ENCODE results near the gene MYO10. TPM values are rescaled to one million over a fixed set of nuclear protein-coding genes. Genes with fewer than 3 reads are reported as not detected.

The MYO10 gene
- total RNA-seq, 6 donors from 2014 or later = 31.9 to 135 (median 57.7) TPM

DNA sequence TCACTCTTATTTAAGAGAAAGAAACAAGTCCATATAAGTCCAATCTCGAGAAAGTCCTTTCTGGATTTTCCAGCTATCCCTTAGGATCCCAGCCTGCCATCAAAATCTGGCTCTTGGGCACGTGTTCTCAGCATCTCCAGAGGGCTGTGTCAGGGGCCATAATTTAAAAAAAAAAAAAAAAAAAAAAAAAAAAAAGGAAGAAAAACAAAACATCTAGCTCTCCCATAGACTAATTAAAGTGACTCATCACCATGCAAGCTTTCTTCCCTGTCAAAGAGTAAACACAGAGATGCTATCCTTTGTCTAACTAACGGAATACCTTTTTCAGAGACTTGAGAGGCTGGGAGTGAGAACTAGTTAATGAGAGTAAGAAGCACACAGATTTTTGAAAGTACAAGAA is 44.9 kb upstream of the MYO10 start:
- H3K36me3 ChIP-seq = no peaks in the 10 kb centered on the region
- no peak overlapping the region for H3K27ac ChIP-seq
- no peaks in the 10 kb centered on the region for H3K4me1 ChIP-seq
- no peaks in the 10 kb centered on the region for H3K9me3 ChIP-seq
- WGBS, 2 donors = 65 to 78% methylated on average over 3 of the region's 3 CpGs
- no peak for DNase-seq
- no peak for TF ChIP-seq EP300 (IDR thresholded peaks at IDR 0.05)
- TF ChIP-seq POLR2AphosphoS5 (IDR thresholded peaks at IDR 0.05) = no peak
- no peak for TF ChIP-seq POLR2A (IDR thresholded peaks at IDR 0.05)
- no peaks in the 10 kb centered on the region for H3K27me3 ChIP-seq
- H3K4me3 ChIP-seq = no peak overlapping the region
- ATAC-seq (ENCODE audit: low FRiP score in 2 of 2) = no peak

DNA sequence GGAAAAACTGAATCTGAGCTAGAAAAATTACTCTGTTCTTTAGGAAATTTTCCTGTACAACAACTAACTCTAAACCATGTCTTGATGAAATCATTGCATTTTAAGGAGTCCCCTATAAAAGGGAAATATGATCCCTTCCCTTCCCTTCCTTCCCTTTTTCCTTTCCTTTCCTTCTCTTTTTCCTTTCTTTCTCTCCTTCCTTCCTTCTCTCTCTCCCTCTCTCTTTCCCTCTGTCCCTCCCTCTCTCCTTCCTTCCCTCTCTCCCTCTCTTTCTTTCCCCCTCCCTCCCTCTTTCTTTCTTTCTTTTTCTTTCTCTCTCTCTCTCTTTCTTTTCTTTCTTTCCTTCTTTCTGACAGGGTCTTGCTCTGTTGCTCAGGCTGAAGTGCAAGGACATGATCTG is 42.2 kb upstream of the MYO10 start:
- Histone ChIP-seq H3K27me3 (no peaks in the 10 kb centered on the region), H3K36me3 (no peaks in the 10 kb centered on the region), H3K27ac (no peak overlapping the region), H3K9me3 (no peaks in the 10 kb centered on the region), H3K4me1 (no peaks in the 10 kb centered on the region), H3K4me3 (no peak overlapping the region)
- DNase-seq = no peak
- ATAC-seq (ENCODE audit: low FRiP score in 2 of 2) = no peak
- no peak for TF ChIP-seq EP300 (IDR thresholded peaks at IDR 0.05)
- TF ChIP-seq, protein P1, sequence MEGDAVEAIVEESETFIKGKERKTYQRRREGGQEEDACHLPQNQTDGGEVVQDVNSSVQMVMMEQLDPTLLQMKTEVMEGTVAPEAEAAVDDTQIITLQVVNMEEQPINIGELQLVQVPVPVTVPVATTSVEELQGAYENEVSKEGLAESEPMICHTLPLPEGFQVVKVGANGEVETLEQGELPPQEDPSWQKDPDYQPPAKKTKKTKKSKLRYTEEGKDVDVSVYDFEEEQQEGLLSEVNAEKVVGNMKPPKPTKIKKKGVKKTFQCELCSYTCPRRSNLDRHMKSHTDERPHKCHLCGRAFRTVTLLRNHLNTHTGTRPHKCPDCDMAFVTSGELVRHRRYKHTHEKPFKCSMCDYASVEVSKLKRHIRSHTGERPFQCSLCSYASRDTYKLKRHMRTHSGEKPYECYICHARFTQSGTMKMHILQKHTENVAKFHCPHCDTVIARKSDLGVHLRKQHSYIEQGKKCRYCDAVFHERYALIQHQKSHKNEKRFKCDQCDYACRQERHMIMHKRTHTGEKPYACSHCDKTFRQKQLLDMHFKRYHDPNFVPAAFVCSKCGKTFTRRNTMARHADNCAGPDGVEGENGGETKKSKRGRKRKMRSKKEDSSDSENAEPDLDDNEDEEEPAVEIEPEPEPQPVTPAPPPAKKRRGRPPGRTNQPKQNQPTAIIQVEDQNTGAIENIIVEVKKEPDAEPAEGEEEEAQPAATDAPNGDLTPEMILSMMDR (IDR thresholded peaks at IDR 0.05) = no peak
- no peak for TF ChIP-seq POLR2AphosphoS5 (IDR thresholded peaks at IDR 0.05)
- TF ChIP-seq POLR2A (IDR thresholded peaks at IDR 0.05) = no peak

DNA sequence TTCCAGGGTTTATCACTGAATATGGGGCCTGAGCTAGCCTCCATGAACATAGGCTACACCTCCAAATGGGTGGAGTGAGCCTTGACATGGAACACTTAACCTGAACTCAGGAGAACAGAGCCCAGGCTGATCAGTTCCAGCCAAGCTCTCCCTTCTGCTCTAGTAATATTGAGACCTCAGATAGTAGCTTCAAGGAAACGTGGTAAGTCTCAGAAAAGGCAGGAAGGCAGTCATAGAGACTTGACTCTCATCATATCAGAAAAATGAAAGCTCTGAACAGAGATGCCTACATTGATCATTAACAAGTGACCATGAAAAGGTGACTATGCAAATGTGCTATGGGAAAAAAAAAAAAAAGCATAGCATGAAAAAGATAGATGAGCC is 40.5 kb upstream of the MYO10 start:
- Histone ChIP-seq H3K27ac (no peak overlapping the region), H3K4me3 (no peak overlapping the region), H3K27me3 (no peaks in the 10 kb centered on the region), H3K4me1 (no peaks in the 10 kb centered on the region), H3K9me3 (no peaks in the 10 kb centered on the region), H3K36me3 (no peaks in the 10 kb centered on the region)
- WGBS, 2 donors = 70 to 78% methylated on average over 1 of the region's 1 CpG
- DNase-seq (no peak), ATAC-seq (ENCODE audit: low FRiP score in 2 of 2) (no peak)
- TF ChIP-seq POLR2A (IDR thresholded peaks at IDR 0.05) (no peak), POLR2AphosphoS5 (IDR thresholded peaks at IDR 0.05) (no peak), EP300 (IDR thresholded peaks at IDR 0.05) (no peak)
- TF ChIP-seq, protein P1 (IDR thresholded peaks at IDR 0.05) = no peak

DNA sequence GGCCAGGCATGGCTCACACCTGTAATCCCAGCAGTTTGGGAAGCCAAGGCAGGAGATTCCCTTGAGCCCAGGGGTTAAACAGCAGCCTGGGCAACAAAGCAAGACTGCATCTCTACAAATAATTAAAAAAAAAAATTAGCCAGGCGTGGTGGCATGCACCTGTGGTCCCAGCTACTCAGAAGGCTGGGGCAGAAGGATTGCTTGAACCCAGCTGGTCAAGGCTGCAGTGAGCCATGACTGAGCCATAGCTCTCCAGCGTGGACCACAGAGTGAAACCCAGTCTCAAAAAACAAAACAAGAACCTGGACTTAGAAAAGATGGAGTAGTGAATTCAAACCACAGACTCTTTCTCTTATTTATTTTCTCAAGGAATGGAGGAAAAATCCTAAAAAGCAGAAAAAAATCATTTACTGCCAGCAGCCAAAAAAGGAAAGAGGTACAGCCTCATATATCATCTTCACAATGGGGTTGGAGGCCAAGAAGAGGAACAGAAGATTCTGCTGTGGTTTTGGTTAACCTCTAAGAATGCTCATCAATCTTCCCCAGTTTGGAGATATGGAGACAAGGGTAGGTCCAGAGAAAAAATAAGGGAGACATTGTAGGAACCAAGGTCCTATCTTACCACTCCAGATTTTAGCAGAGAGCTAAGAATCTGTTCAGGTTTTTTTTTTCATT is 40.0 kb upstream of the MYO10 start:
- H3K4me3 ChIP-seq = no peak overlapping the region
- no peak for DNase-seq
- WGBS, 2 donors = 89 to 93% methylated on average over 2 of the region's 2 CpGs

DNA sequence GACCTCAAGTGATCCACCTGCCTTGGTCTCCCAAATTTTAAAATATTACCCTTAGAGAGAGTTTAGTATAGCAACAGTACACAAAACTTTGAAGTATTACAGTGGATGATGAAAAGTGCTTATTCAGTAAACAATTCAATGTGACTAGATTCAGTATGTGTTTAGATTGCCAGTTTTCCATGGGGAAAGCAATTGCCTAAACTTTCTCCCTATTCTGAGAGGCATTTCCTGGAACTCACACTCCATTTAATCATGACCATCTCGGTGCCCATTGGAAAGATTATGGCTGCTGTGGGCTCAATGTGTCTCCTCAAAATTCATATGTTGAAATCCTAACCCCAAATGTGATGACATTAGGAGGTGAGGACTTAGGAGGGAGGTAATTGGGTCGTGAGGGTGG is 38.9 kb upstream of the MYO10 start:
- DNase-seq (no peak), ATAC-seq (ENCODE audit: low FRiP score in 2 of 2) (no peak)
- WGBS, 2 donors = 58 to 81% methylated on average over 2 of the region's 2 CpGs
- Histone ChIP-seq H3K36me3 (no peaks in the 10 kb centered on the region), H3K9me3 (no peaks in the 10 kb centered on the region), H3K4me3 (no peak overlapping the region), H3K27me3 (no peaks in the 10 kb centered on the region), H3K27ac (no peak overlapping the region), H3K4me1 (no peaks in the 10 kb centered on the region)
- TF ChIP-seq POLR2A (IDR thresholded peaks at IDR 0.05) (no peak), POLR2AphosphoS5 (IDR thresholded peaks at IDR 0.05) (no peak), EP300 (IDR thresholded peaks at IDR 0.05) (no peak)
- TF ChIP-seq, protein P1 (IDR thresholded peaks at IDR 0.05) = no peak

More for the DNA sequence above, 40.0 kb upstream of the MYO10 start:
- no peaks in the 10 kb centered on the region for H3K36me3 ChIP-seq
- ATAC-seq (ENCODE audit: low FRiP score in 2 of 2) = no peak
- no peaks in the 10 kb centered on the region for H3K9me3 ChIP-seq
- no peak overlapping the region for H3K27ac ChIP-seq
- no peaks in the 10 kb centered on the region for H3K27me3 ChIP-seq
- TF ChIP-seq POLR2AphosphoS5 (IDR thresholded peaks at IDR 0.05) (no peak), POLR2A (IDR thresholded peaks at IDR 0.05) (no peak), EP300 (IDR thresholded peaks at IDR 0.05) (no peak)
- TF ChIP-seq, protein P1 (IDR thresholded peaks at IDR 0.05) = no peak
- no peaks in the 10 kb centered on the region for H3K4me1 ChIP-seq

Data from upper lobe of left lung (tissue), 6 donors.